Measurements from ENCODE around the gene CADM3. TPM values are rescaled to one million over a fixed set of nuclear protein-coding genes. Genes with fewer than 3 reads are reported as not detected.
A peak's percentile ranks its signal among the peaks of the same experiment; 100 is the strongest.

Gene CADM3
- total RNA-seq, 1 experiment from 2014 or later = 2.1 TPM

DNA sequence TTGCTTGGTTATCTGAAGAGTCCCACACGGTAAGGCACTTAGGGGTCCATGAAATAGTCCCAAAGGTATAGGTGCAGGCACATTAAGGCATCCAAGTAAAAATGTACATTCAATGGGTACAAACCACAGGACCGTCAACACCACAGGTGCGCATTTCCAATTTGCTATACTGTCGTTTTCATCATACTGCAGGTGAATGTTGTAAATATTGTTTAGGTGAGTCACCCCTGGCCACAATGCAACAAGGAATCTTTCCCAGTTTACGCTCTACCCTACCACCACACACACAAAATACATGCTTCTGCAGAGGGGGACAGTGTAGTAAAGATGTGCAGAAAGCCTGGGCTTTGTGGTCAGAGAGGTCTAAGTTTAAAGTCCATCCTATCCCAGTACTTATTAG lies 13.7 kb downstream of the CADM3 start:
- Histone ChIP-seq H3K36me3 (replicated peaks; ENCODE audit: control insufficient read depth, insufficient read depth, low read length) (no peaks in the 10 kb centered on the region), H3K27me3 (ENCODE audit: control insufficient read depth, insufficient read depth, low read length) (peaks cover 2% of the 10 kb centered on the region; the same call in 1 of the 2 replicates), H3K4me3 (ENCODE audit: insufficient read depth, low read depth, low read length) (no peak overlapping the region)
- DNase-seq = no peak

DNA sequence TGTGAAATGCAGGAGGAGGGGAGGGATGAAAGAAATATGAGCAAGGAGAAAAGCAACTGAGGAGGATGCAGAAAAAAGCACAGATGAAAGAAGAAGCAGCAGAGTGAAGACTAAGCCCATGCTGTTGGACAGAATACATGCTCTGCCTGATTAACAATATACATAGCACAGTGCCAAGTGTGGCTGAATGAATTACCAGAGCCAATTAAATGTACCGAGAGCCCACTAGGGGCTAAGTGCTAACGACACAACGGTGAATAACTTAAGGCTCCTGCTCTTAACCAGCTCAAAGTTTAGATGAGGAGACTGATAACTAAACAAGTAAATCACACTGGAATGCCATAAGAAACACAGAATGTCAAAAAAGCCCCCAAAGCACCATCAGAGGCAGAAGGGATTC lies 15.6 kb downstream of the CADM3 start:
- Histone ChIP-seq H3K36me3 (replicated peaks; ENCODE audit: control insufficient read depth, insufficient read depth, low read length) (no peaks in the 10 kb centered on the region), H3K27me3 (ENCODE audit: control insufficient read depth, insufficient read depth, low read length) (peaks cover 2% of the 10 kb centered on the region; the same call in 1 of the 2 replicates), H3K4me3 (ENCODE audit: insufficient read depth, low read depth, low read length) (no peak overlapping the region)
- DNase-seq = no peak

GRCh38 chr1:159187647-159188374 lies 16.4 kb downstream of the CADM3 start:
- Histone ChIP-seq H3K27me3 (ENCODE audit: control insufficient read depth, insufficient read depth, low read length) (peaks cover 2% of the 10 kb centered on the region; the same call in 1 of the 2 replicates), H3K36me3 (replicated peaks; ENCODE audit: control insufficient read depth, insufficient read depth, low read length) (no peaks in the 10 kb centered on the region), H3K4me3 (ENCODE audit: insufficient read depth, low read depth, low read length) (peak overlapping the region; percentile 69)
- no peak for DNase-seq

DNA sequence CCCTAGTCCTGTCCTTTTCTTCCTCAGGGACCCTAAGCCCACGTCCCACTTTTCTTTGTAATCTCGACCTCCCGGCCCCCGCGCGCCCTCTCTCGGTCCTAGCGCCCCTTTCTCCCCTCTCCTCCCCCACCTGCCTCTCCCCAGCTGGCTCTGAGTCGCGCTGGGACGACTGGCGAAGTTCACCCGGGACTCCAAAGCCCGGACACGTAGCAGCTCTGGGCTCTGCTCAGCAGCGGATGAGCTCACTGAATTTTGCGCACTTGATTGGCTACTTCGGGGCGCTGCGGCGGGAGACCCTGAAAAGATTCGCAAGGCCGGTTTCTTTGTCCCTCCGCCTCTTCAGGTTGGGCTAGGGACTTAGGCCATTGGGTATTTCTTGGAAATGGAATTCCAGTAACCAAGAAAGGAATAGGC lies 17.0 kb downstream of the CADM3 start:
- no peaks in the 10 kb centered on the region for H3K36me3 ChIP-seq (replicated peaks; ENCODE audit: control insufficient read depth, insufficient read depth, low read length)
- H3K4me3 ChIP-seq (ENCODE audit: insufficient read depth, low read depth, low read length) = peak overlapping the region; percentile 69
- H3K27me3 ChIP-seq (ENCODE audit: control insufficient read depth, insufficient read depth, low read length) = peaks cover 2% of the 10 kb centered on the region; the same call in 1 of the 2 replicates
- DNase-seq = peak; percentile 82

GRCh38 chr1:159190441-159190840 lies 19.0 kb downstream of the CADM3 start:
- Histone ChIP-seq H3K4me3 (ENCODE audit: insufficient read depth, low read depth, low read length) (no peak overlapping the region), H3K27me3 (ENCODE audit: control insufficient read depth, insufficient read depth, low read length) (peaks cover 2% of the 10 kb centered on the region; the same call in 1 of the 2 replicates), H3K36me3 (replicated peaks; ENCODE audit: control insufficient read depth, insufficient read depth, low read length) (no peaks in the 10 kb centered on the region)
- DNase-seq = no peak

DNA sequence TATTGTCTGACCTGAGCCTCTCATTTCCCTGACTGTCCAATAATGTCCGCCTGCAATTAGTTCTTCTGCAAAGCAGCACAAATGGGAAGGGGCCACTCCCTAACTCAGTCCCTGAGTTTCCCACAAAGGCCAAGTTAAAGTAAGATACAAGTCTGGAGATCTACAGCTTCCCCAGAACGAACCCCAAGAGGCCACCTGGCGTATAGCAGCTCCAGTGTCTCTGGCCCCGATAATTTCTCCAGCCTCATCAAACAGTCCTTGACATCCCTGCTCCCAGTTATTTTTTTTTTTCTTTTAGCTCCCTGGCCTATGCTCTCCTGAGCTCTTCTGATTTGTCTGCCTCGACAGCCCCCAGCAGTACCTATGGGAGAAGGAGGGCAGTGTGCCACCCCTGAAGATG lies 25.1 kb downstream of the CADM3 start:
- Histone ChIP-seq H3K4me3 (ENCODE audit: insufficient read depth, low read depth, low read length) (no peak overlapping the region), H3K27me3 (ENCODE audit: control insufficient read depth, insufficient read depth, low read length) (no peaks in the 10 kb centered on the region), H3K36me3 (replicated peaks; ENCODE audit: control insufficient read depth, insufficient read depth, low read length) (no peaks in the 10 kb centered on the region)
- DNase-seq = no peak

DNA sequence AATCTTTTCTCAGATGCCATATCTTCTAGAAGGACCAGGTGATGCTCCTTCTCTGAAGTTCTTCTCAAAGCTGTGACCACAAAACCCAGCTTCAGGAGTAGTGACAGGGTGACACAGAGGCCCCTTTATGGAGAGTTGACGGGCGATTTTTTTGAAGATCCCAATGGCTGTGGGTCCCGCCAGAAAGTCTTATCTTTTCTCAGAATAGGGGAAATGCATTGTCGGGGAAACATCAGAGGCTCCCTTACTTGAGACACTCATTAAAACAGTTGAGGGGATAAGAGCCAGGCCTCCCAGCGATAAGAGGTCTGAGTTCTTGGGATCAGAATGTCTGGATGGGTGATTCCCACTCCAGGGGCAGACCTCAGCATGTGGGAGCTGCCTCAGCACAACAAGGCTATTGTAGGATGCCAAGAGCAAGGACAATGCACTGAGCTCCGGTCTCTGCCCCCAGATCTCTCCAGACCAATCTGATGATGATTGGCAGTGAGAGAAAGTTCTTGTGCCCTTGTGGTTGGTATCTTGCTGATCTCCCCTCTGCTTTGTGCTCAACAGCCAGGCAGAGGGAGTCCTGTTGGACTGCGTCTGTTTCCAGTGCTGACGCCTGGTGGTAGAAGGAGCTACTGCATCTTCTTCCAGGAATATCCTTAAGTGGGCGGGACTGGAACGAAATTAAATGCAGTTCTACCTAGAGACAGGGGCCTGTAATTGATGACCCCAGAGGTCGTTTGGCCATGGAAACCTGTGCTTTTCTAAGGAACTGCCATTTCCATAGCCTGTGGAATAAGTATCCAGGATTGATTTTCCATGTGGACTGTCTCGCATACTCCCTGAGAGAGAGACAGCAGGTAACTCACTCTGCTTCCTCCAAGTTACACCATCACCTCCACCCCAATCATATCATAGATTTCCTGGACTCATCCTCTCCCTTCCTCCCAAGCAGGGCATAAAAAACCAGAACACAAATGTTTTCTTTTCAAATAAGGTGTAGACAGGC lies 26.4 kb downstream of the CADM3 start:
- H3K4me3 ChIP-seq (ENCODE audit: insufficient read depth, low read depth, low read length) = no peak overlapping the region
- no peaks in the 10 kb centered on the region; the same call in 1 of the 2 replicates for H3K27me3 ChIP-seq (ENCODE audit: control insufficient read depth, insufficient read depth, low read length)
- DNase-seq = peak; percentile 78
- H3K36me3 ChIP-seq (replicated peaks; ENCODE audit: control insufficient read depth, insufficient read depth, low read length) = no peaks in the 10 kb centered on the region

DNA sequence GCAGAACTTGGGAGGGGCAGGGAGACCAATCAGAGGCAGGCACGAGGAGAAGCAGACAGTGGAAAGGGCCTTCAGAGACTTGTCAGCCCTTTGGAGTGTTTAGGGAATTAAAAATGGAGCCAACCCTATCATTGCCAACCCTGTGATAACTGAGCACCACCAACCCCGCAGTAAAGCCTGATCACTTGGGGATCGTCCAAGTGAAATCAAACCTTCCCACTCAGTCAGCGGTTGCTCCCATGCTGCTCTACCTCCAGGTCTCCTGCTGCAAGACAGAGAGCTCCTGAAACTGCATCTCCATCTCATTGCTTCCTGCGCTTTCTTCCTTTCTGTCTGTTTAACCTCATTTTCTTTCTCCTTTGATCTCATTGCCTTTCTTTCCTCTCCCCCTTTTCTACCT lies 28.5 kb downstream of the CADM3 start:
- Histone ChIP-seq H3K4me3 (ENCODE audit: insufficient read depth, low read depth, low read length) (no peak overlapping the region), H3K36me3 (replicated peaks; ENCODE audit: control insufficient read depth, insufficient read depth, low read length) (no peaks in the 10 kb centered on the region), H3K27me3 (ENCODE audit: control insufficient read depth, insufficient read depth, low read length) (no peaks in the 10 kb centered on the region; the same call in 1 of the 2 replicates)
- no peak for DNase-seq

- Histone ChIP-seq H3K36me3 (replicated peaks; ENCODE audit: control insufficient read depth, insufficient read depth, low read length) (no peaks in the 10 kb centered on the region), H3K27me3 (ENCODE audit: control insufficient read depth, insufficient read depth, low read length) (no peaks in the 10 kb centered on the region; the same call in 1 of the 2 replicates), H3K4me3 (ENCODE audit: insufficient read depth, low read depth, low read length) (no peak overlapping the region)
- DNase-seq = no peak
Observed at GRCh38 chr1:159200769-159201168, 29.4 kb downstream of the CADM3 start.

- H3K4me3 ChIP-seq (ENCODE audit: insufficient read depth, low read depth, low read length) = no peak overlapping the region
- no peak for DNase-seq
- H3K27me3 ChIP-seq (ENCODE audit: control insufficient read depth, insufficient read depth, low read length) = no peaks in the 10 kb centered on the region; the same call in 1 of the 2 replicates
- H3K36me3 ChIP-seq (replicated peaks; ENCODE audit: control insufficient read depth, insufficient read depth, low read length) = no peaks in the 10 kb centered on the region
Observed at GRCh38 chr1:159201642-159202041, 30.2 kb downstream of the CADM3 start.

- Histone ChIP-seq H3K36me3 (replicated peaks; ENCODE audit: control insufficient read depth, insufficient read depth, low read length) (no peaks in the 10 kb centered on the region), H3K27me3 (ENCODE audit: control insufficient read depth, insufficient read depth, low read length) (peaks cover 2% of the 10 kb centered on the region; the same call in 1 of the 2 replicates), H3K4me3 (ENCODE audit: insufficient read depth, low read depth, low read length) (no peak overlapping the region)
- no peak for DNase-seq
Observed at GRCh38 chr1:159203610-159204009, 32.2 kb downstream of the CADM3 start.

DNA sequence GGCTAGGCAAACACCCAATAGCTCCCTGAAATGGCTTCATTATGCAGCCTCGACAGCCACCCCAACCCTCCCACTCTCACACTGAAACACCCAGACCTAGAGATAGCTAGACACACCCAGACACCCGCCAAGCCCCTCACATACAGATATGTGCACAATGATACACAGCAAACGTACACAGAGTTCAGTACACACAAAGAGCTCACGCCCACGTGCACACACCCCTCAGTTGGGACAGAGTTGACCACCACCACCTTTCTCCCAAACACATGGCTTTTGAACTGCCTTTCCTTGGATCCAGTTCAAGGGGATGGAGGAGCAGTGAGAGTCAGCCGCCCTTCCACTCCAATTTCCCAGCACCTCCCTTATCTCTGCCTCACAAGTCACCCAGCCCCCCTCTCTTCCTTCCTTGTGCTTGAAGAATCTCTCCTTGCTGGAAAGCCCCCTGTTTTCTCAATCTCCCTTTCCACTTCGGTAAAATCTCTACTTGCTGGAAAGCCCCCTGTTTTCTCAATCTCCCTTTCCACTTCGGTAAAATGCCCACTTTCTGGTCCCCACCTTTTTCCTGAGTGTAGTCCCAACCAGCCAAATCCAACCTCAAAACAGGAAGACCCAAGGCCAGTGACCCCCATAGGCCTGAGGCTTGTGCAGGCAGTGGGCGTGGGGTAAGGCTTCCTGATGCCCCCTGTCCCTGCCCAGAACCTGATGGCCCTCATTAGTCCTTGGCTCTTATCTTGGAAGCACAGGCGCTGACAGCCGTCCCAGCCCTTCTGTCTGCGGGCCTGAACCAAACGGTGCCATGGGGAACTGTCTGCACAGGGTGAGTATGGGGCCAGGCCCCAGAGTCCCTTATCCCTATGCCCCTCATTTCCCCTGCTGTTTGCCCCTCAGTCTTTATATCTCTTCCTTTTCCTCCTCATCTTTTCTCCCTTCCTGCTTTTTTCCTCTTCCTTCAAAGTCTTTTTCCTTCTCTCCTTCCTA lies 33.0 kb downstream of the CADM3 start, which contains the start of gene ACKR1:
Gene ACKR1 (plus strand): TSS at position 715 of the 981 bp plus-strand sequence. CDS start 85 bp downstream, at position 800.
- Histone ChIP-seq H3K4me3 (ENCODE audit: insufficient read depth, low read depth, low read length) (no peak within 1 kb of the TSS), H3K27me3 (ENCODE audit: control insufficient read depth, insufficient read depth, low read length) (peaks cover 2% of the 10 kb centered on the region; the same call in 1 of the 2 replicates), H3K36me3 (replicated peaks; ENCODE audit: control insufficient read depth, insufficient read depth, low read length) (no peaks in the 10 kb centered on the region)
- DNase-seq = no peak

GRCh38 chr1:159205225-159205624 lies 33.8 kb downstream of the CADM3 start:
- Histone ChIP-seq H3K4me3 (ENCODE audit: insufficient read depth, low read depth, low read length) (no peak overlapping the region), H3K27me3 (ENCODE audit: control insufficient read depth, insufficient read depth, low read length) (peaks cover 2% of the 10 kb centered on the region; the same call in 1 of the 2 replicates), H3K36me3 (replicated peaks; ENCODE audit: control insufficient read depth, insufficient read depth, low read length) (no peaks in the 10 kb centered on the region)
- peak; percentile 81 for DNase-seq

Data from H7 (cell line).